HG03095 (cell line): ENCODE measurements around the gene INPPL1.

Experiments used
- ATAC-seq: cut with Tn5 transposase; IDR thresholded peaks from one replicate; pipeline ENCODE4 v1.9.1; 2021; ENCODE audit warnings: moderate library complexity; ENCODE audit not compliant: unreplicated experiment

Gene INPPL1

DNA sequence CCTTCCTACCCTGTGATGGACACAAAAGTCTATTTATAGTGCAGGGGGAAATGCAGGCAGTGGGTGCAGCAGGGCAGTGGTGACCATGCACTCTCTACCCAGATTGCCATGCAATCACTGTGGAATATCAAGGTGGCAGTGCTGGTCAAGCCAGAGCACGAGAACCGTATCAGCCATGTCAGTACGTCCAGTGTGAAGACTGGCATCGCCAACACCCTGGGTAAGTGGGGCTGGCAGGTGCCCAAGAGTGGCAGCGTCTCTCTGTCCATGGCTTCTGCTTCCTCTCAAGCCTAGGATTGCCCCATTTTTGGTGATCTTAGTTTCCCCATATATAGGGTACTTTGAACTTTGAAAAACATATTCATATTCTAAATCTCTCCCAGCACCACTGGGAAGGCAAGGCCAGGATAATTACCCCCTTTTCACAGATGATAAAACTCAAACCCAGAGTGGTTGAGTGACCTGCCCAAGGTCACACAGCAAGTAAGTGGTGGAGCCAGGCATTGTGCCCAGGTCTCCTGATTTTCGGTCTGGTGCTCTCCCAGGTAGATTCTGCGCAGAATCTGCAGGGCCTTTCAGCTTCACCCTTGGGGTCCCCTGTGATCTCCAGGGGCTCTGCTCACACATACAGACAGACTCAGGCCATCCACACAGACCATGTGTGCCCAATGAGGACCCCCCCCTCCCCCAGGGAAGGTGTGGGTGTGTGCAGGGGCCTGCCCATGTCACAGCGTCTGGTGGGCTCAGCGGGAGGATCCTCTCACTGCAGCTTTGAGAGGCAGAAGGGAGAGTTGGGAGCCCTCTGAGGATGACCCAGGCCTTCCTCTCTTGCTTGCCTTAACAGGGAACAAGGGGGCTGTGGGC is 7.1 kb downstream of the INPPL1 start:
- ATAC-seq = no peak

DNA sequence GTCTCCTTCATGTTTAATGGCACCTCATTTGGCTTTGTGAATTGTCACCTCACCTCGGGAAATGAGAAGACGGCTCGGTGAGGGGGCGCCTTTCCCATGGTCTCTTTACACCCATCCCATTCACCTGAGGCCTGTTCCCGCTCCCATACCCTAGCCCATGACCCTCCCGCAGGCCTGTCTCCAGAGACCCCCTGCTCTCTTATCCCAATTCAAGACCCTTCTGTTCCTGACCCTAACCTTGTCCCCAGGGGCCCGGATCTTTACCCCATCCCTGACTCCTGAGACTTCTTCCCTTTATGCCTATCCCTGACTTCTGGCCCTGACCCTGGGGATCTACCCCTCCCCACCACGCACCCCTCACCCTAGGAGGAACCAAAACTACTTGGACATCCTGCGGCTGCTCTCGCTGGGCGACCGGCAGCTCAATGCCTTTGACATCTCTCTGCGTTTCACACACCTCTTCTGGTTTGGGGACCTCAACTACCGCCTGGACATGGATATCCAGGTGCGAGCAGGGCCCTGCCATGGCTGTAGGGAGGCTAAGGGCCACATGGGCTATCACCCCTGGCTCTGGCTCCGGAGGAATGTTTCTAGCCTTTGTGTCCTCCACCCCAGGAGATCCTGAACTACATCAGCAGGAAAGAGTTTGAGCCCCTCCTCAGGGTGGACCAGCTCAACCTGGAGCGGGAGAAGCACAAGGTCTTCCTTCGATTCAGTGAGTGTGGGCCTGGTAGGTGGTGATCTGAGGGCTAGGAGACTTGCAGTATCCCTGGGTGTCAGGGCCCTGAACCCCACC is 7.9 kb downstream of the INPPL1 start:
- no peak for ATAC-seq

- ATAC-seq = no peak
Measured at GRCh38 chr11:72233056-72233772, 8.6 kb downstream of the INPPL1 start.

- ATAC-seq = no peak
Measured at GRCh38 chr11:72233773-72234513, 9.4 kb downstream of the INPPL1 start.

- no peak for ATAC-seq
Measured at GRCh38 chr11:72234514-72234830, 9.9 kb downstream of the INPPL1 start.

- no peak for ATAC-seq
Measured at GRCh38 chr11:72234920-72235319, 10.4 kb downstream of the INPPL1 start.

DNA sequence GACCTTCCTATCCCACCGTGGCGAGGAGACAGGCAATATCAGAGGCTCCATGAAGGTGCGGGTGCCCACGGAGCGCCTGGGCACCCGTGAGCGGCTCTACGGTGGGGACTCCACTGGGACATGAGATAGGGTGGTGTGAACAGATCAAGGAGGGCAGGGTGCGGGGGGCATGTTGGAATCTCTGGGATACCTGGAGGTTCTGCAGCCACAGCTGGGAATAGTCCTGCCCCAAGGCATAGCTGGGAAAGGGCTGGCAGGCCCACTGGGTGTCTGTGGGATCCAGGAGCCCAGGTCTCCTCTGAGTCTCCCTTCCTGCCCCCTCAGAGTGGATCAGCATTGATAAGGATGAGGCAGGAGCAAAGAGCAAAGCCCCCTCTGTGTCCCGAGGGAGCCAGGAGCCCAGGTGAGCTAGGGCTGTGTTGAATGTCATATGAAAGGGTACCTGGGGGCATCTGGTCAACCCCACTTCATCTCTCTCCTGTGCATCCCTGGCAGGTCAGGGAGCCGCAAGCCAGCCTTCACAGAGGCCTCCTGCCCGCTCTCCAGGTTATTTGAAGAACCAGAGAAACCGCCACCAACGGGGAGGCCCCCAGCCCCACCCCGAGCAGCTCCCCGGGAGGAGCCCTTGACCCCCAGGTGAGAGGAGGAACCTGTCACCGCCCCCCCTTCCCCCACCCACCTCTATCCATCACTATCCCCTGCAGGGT is 10.9 kb downstream of the INPPL1 start:
- ATAC-seq = no peak

DNA sequence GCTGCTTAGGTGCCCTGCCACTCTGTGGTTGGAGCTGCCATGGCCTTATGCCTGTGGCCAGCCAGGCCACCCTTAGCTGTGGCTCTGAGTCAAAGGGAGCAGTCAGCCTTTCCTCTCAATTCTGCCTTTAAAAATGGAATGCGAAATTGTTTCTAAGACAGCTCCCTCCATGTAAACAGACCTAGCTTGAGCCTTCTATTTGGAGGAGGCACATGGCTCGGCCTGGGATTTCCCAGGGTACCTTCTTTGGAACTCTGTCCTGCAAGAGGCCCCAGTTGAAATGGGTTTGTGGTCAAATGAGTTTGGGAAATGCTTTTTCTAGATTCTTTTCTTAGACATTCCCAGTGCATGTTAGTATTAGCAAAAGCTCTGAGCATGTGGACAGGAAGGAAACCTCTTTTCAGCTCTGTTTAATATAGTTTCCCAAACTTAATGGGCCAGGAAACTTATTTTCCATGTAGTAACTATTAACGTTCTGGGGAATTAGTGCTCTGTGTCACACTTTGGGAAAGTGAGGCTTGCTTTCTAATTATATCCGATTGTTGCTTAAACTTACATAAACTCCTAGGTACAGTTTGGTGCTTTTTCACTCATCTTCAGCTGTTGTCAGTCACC is 11.6 kb downstream of the INPPL1 start:
- no peak for ATAC-seq

DNA sequence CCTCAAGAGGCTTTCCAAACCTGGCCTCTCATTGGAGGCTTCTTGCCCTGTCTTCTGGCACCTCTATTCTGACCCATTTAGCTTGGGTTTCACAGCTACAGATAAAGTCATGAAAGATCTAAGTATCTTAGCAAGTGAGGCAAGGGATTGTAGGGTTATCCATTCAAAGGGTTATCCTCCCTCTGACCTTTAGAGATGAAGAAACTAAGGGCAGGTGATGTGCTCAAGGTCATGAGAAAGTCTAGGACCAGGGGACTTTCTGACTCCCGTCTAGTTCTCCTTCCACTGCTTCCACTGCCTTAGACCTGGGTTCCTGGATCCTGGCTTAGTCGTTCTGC is 12.2 kb downstream of the INPPL1 start:
- no peak for ATAC-seq

- no peak for ATAC-seq
Measured at GRCh38 chr11:72237112-72237931, 12.8 kb downstream of the INPPL1 start.

DNA sequence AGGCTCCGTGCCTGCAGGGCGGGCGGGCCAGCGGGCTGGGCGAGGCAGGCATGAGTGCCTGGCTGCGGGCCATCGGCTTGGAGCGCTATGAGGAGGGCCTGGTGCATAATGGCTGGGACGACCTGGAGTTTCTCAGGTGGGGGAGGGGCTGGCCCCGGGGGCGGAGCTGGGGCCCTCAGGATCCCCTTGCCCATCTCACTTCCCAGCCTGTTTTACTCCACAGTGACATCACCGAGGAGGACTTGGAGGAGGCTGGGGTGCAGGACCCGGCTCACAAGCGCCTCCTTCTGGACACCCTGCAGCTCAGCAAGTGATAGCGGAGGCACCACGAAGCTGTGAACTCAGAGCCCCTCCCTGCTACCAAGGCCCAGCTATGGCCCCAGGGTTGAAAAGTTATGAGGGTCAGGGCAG is 13.5 kb downstream of the INPPL1 start:
- no peak for ATAC-seq

DNA sequence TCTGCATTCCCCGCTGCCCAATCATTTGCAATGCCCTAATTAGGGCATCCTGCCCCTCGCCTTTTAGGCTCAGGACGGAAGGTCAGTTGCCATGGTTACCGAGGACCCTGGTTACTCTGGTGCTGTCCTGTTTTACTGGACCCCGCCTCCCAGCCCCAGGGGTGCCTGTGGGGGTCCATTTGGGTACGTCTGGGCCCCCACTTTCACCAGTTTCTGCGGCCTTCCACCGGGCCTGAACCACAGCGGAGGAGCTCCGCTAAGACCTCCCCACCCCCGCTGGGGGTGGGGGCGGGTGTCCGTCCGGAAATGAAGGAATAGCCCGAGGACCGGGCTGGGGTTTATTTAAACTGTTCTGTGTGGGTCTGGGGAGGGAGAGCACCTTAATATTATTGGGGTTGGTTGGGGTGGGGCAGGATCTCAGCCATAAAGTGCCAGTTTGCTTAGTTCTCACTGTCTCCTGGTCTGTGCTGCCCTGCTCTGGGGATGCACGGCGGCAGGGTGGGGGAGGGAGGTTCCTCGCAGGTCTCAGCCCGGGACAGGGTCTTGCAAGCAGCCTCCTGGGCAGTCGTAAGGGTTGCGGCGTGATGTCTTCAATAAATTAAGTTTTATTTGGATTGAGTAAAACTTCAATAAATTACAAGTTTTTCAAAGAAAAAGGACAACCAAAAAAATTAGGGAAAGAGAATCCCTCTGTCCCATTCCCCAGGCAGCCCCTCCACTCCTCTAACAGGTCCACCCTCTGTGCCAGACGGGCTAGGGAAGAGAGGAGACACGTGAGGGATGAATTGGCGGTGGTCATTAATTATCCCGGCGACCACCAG is 14.1 kb downstream of the INPPL1 start:
- ATAC-seq = no peak

GRCh38 chr11:72239313-72239848 is 14.8 kb downstream of the INPPL1 start:
- ATAC-seq = no peak

DNA sequence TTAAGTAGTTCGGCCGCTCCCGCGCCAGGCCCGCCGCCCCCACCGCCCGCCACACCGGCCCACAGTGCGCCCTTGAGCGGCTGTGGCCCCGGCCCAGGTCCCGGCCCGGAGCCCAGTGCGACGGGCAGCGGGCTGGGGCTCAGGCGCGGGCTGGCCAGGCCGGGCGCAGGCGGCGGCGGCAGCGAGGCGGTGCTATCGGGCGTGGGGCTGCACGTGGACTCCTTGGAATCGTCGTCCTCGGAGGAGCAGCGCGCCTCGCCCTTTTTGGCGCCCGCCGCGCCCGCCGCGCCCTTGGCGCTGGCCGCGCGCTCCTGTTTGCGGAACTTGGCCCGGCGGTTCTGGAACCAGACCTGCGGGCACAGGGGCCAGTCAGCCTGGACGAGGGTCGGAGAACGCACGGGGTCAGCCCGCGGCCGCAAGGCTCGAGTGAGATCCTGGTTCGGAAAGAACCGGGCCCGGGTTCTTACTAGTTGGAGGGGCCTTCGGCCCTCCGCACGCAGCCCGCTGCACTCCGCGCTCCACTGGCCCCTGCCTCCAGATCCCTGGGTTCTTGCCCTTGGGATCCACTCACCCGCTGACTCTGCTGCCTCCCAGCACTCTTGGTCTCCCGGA is 15.4 kb downstream of the INPPL1 start:
- ATAC-seq = no peak

GRCh38 chr11:72240461-72241290 is 16.1 kb downstream of the INPPL1 start:
- no peak for ATAC-seq

GRCh38 chr11:72241291-72241781 is 16.8 kb downstream of the INPPL1 start:
- no peak for ATAC-seq

DNA sequence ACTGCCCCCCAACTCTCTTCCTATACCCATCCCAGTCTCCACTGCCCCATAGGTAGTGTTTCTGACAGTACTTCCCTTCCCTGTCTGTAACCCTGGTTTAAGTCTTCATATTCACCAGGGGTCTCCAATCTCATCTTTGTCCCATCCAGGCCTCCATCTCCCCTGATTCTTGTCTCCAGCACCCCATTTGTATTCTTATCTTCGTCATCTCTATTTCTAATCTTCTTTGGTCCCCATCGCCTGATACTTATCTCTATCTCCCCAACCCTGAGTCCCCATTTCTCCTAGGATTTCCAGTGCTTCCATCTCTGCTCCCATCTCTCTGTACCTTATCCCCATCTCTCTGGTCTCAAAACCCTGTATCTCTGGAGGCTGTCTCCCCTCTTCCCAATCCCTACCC is 17.6 kb downstream of the INPPL1 start:
- ATAC-seq = no peak
